ENCODE results near the gene PACRG.

DNA sequence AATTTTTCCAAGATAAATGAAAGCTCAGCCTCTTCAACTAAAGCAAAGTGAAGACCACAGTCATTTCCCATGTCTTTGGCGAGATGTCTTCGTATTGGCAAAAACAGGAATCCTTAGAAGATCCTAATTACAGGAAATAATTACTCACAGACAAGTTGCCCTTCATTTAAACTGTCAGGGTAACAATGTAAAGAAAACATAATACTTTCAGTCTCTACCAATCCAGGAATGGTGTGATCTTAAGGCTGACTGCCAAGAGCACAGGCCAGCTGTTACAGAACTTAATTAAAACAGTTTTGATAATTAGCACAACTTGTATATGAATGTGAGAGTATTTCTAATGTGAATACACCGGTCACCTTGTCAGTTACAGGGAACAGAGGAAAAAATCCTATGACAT is 292.2 kb downstream of the PACRG start:
- TF ChIP-seq POLR2AphosphoS5 (IDR thresholded peaks at IDR 0.05; ENCODE audit: low read depth, low read length), result no peak
- TF ChIP-seq SIN3A (IDR thresholded peaks at IDR 0.05; ENCODE audit: borderline replicate concordance, insufficient read depth, low read length), result no peak
